RWPE2 (cell line): Measurements from ENCODE around the gene ZNF524.

ENCODE experiments used
- ATAC-seq: fragments of 200-7000 bp; cut with Tn5 transposase; 3 replicates; pipeline ENCODE4 v1.9.1; 2021; ENCODE audit warnings: low read depth
- DNase-seq: peaks from one replicate; pipeline ENCODE4 v3.0.0-alpha.2; 2020; ENCODE audit warnings: low spot score
- H3K27ac ChIP-seq: fragments of 450-650 bp; 2 replicates; pipeline ENCODE4 v1.5.1; 2017; ENCODE audit warnings: mild to moderate bottlenecking; ENCODE audit not compliant: poor library complexity, severe bottlenecking
- H3K27me3 ChIP-seq: fragments of 250-450 bp; sonication (Bioruptor Pico); 2 replicates; pipeline ENCODE4 v1.5.1; 2021; ENCODE audit warnings: mild to moderate bottlenecking, moderate library complexity; ENCODE audit not compliant: insufficient read depth, poor library complexity, severe bottlenecking
- H3K36me3 ChIP-seq: fragments of 250-450 bp; sonication (Bioruptor Pico); 2 replicates; pipeline ENCODE4 v1.5.1; 2020; ENCODE audit warnings: low read depth, mild to moderate bottlenecking, moderate library complexity
- H3K4me1 ChIP-seq: fragments of 250-450 bp; sonication (Bioruptor Pico); 2 replicates; pipeline ENCODE4 v1.5.1; 2021; ENCODE audit warnings: mild to moderate bottlenecking, moderate library complexity; ENCODE audit not compliant: insufficient read depth, poor library complexity, severe bottlenecking
- H3K4me3 ChIP-seq: fragments of 250-450 bp; sonication (Bioruptor Pico); 2 replicates; pipeline ENCODE4 v1.5.1; 2021; ENCODE audit warnings: mild to moderate bottlenecking, moderate library complexity; ENCODE audit not compliant: severe bottlenecking
- H3K9me3 ChIP-seq: fragments of 250-450 bp; sonication (Bioruptor Pico); 2 replicates; pipeline ENCODE4 v1.5.1; 2021; ENCODE audit warnings: mild to moderate bottlenecking, moderate library complexity; ENCODE audit not compliant: severe bottlenecking
- TF ChIP-seq, protein P1 (sequence below): fragments of 450-650 bp; IDR thresholded peaks from one replicate; pipeline ENCODE4 v1.5.1; 2017; ENCODE audit warnings: mild to moderate bottlenecking, moderate library complexity; ENCODE audit not compliant: poor library complexity, severe bottlenecking

Gene ZNF524

DNA sequence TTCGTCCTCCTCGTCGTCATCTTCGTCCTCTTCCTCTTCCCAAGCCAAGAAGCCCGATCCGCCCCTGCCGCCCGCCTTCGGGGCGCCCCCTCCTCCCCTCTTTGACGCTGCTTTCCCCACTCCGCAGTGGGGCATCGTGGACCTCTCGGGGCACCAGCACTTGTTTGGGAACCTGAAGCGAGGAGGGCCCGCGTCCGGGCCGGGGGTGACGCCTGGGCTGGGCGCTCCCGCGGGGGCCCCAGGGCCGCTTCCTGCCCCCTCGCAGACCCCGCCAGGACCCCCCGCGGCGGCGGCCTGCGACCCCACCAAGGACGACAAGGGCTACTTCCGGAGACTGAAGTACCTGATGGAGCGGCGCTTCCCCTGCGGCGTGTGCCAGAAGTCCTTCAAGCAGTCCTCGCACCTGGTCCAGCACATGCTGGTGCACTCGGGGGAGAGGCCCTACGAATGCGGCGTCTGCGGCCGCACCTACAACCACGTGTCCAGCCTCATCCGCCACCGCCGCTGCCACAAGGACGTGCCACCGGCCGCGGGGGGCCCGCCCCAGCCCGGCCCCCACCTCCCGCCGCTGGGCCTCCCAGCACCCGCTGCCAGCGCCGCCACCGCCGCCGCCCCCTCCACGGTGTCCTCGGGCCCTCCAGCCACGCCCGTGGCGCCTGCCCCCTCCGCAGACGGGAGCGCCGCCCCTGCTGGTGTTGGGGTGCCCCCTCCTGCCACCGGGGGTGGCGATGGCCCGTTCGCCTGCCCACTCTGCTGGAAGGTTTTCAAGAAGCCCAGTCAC lies 14.0 kb downstream of the ZNF524 start:
- H3K27me3 ChIP-seq: no peaks in the 10 kb centered on the region
- ATAC-seq: no peak
- no peak overlapping the region for H3K27ac ChIP-seq
- no peaks in the 10 kb centered on the region for H3K4me1 ChIP-seq
- no peak overlapping the region for H3K4me3 ChIP-seq
- TF ChIP-seq, protein P1, sequence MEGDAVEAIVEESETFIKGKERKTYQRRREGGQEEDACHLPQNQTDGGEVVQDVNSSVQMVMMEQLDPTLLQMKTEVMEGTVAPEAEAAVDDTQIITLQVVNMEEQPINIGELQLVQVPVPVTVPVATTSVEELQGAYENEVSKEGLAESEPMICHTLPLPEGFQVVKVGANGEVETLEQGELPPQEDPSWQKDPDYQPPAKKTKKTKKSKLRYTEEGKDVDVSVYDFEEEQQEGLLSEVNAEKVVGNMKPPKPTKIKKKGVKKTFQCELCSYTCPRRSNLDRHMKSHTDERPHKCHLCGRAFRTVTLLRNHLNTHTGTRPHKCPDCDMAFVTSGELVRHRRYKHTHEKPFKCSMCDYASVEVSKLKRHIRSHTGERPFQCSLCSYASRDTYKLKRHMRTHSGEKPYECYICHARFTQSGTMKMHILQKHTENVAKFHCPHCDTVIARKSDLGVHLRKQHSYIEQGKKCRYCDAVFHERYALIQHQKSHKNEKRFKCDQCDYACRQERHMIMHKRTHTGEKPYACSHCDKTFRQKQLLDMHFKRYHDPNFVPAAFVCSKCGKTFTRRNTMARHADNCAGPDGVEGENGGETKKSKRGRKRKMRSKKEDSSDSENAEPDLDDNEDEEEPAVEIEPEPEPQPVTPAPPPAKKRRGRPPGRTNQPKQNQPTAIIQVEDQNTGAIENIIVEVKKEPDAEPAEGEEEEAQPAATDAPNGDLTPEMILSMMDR: no peak
- DNase-seq: no peak
- peaks cover 32% of the 10 kb centered on the region for H3K36me3 ChIP-seq
- H3K9me3 ChIP-seq: no peaks in the 10 kb centered on the region

DNA sequence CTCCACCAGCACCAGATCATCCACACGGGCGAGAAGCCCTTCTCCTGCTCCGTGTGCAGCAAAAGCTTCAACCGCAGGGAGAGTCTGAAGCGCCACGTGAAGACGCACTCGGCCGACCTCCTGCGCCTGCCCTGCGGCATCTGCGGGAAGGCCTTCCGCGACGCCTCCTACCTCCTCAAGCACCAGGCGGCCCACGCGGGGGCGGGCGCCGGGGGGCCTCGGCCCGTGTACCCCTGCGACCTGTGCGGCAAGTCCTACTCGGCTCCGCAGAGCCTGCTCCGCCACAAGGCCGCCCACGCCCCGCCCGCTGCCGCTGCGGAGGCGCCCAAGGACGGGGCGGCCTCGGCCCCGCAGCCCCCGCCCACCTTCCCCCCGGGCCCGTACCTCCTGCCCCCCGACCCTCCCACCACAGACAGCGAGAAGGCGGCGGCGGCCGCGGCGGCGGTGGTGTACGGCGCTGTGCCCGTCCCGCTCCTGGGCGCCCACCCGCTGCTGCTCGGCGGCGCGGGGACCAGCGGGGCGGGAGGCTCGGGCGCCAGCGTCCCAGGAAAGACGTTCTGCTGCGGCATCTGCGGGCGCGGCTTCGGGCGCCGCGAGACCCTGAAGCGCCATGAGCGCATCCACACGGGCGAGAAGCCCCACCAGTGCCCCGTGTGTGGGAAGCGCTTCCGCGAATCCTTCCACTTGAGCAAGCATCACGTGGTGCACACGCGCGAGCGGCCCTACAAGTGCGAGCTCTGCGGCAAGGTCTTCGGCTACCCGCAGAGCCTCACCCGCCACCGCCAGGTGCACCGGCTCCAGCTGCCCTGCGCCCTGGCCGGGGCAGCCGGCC lies 14.8 kb downstream of the ZNF524 start:
- H3K27me3 ChIP-seq: no peaks in the 10 kb centered on the region
- peaks cover 24% of the 10 kb centered on the region for H3K36me3 ChIP-seq
- H3K4me3 ChIP-seq: no peak overlapping the region

DNA sequence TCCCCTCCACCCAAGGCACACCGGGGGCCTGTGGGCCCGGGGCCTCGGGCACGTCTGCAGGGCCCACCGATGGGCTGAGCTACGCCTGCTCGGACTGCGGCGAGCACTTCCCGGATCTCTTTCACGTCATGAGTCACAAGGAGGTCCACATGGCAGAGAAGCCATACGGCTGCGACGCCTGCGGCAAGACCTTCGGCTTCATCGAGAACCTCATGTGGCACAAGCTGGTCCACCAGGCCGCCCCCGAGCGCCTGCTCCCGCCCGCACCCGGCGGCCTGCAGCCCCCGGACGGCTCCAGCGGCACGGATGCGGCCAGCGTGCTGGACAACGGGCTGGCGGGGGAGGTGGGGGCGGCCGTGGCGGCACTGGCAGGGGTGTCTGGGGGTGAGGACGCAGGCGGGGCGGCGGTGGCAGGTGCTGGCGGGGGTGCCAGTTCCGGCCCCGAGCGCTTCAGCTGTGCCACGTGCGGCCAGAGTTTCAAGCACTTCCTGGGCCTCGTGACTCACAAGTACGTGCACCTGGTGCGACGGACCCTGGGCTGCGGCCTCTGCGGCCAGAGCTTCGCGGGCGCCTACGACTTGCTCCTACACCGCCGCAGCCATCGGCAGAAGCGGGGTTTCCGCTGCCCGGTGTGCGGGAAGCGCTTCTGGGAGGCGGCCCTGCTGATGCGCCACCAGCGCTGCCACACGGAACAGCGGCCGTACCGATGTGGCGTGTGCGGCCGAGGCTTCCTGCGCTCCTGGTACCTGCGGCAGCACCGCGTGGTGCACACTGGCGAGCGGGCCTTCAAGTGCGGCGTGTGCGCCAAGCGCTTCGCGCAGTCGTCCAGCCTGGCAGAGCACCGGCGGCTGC lies 15.7 kb downstream of the ZNF524 start:
- Histone ChIP-seq H3K4me3 (no peak overlapping the region), H3K4me1 (no peaks in the 10 kb centered on the region), H3K27ac (no peak overlapping the region), H3K27me3 (no peaks in the 10 kb centered on the region), H3K9me3 (no peaks in the 10 kb centered on the region), H3K36me3 (peaks cover 17% of the 10 kb centered on the region)
- TF ChIP-seq, protein P1: no peak
- ATAC-seq (no peak), DNase-seq (no peak)

More for the DNA sequence above, 14.8 kb downstream of the ZNF524 start:
- TF ChIP-seq, protein P1: no peak
- Histone ChIP-seq H3K9me3 (no peaks in the 10 kb centered on the region), H3K4me1 (no peaks in the 10 kb centered on the region), H3K27ac (no peak overlapping the region)
- ATAC-seq: no peak
- no peak for DNase-seq

- H3K4me3 ChIP-seq: no peak overlapping the region
- DNase-seq (no peak), ATAC-seq (no peak)
- TF ChIP-seq, protein P1: no peak
- no peaks in the 10 kb centered on the region for H3K9me3 ChIP-seq
- H3K36me3 ChIP-seq: peaks cover 17% of the 10 kb centered on the region
- H3K27ac ChIP-seq: no peak overlapping the region
- H3K4me1 ChIP-seq: no peaks in the 10 kb centered on the region
- H3K27me3 ChIP-seq: no peaks in the 10 kb centered on the region
Measured at GRCh38 chr19:55616395-55616875, 16.3 kb downstream of the ZNF524 start.
